Activated naive CD4-positive, alpha-beta T cell treated with anti-CD3 and anti-CD28 coated beads, Interleukin-2, amount 50 U/mL, for 72 hours (primary cell): Measurements from ENCODE around the gene PILRA. TPM values are rescaled to one million over a fixed set of nuclear protein-coding genes. Genes with fewer than 3 reads are reported as not detected.

Experiments used
- ATAC-seq, 2 donors: fragments of 150-1000 bp; cut with Tn5 transposase; 2 replicates each; pipeline ENCODE4 v1.10.0; 2021; ENCODE audit warnings: mild to moderate bottlenecking in 2 of 2, moderate library complexity in 2 of 2
- DNase-seq, 2 donors: peaks; one replicate each; pipeline ENCODE4 v3.0.0; 2021 to 2022; ENCODE audit warnings: low spot score in 2 of 2
- H3K27ac Mint-ChIP-seq, 2 donors: one replicate each; pipeline ENCODE4 v1.8.0; 2022; ENCODE audit warnings: mild to moderate bottlenecking in 2 of 2, mixed read lengths in 2 of 2
- H3K36me3 Mint-ChIP-seq, 2 donors: one replicate each; pipeline ENCODE4 v1.8.0; 2022; ENCODE audit warnings: mixed read lengths in 2 of 2
- H3K9me3 Mint-ChIP-seq, 2 donors: one replicate each; pipeline ENCODE4 v1.8.0; 2022; ENCODE audit warnings: mixed read lengths in 2 of 2
- total RNA-seq, 2 donors: library from RNA; stranded (reverse); gene quantifications; one replicate each; pipeline ENCODE4 v1.2.3, GENCODE V29; 2022

The PILRA gene
- total RNA-seq, 2 donors from 2014 or later = 0.84 to 11.5 TPM

DNA sequence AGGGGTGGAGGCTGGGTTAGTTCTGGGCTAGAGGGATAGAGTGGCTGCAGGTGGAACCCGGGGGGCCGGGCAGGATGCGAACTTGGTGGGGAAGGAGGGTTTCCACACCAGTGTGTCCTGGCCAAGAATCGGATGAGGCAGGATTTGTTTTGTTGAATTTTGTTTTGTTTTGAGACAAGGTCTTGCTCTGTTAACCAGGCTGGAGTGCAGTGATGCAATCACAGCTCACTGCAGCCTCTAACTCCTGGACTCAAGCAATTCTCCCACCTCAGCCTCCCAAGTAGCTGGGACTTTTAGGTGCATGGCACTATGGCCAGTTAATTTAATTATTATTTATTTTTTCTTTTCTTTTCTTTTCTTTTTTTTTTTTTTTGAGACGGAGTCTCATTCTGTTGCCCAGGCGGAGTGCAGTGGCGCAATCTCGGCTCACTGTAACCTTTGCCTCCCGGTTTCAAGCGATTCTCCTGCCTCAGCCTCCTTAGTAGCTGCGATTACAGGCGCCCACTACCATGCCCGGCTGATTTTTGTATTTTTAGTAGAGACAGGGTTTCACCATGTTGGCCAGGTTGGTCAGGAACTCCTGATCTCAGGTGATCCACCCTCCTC lies 76.0 kb downstream of the PILRA start:
- ATAC-seq = no peak
- Mint-ChIP-seq H3K9me3 (no peaks in the 10 kb centered on the region), H3K36me3 (no peaks in the 10 kb centered on the region), H3K27ac (no peak overlapping the region)
- no peak for DNase-seq

Other genes starting within 250 kb of the PILRA start
- gene MBLAC1, start 246.5 kb upstream of the PILRA start, total RNA-seq = 1 to 10 TPM; 2.6 to 5.6 TPM
- gene LAMTOR4, start 224.6 kb upstream of the PILRA start, total RNA-seq = 100 to 1,000 TPM; 147 to 153 TPM
- 10 to 100 TPM; 17.1 to 32.8 TPM for gene TRAPPC14, start 214.8 kb upstream of the PILRA start, total RNA-seq
- gene GAL3ST4, start 204.9 kb upstream of the PILRA start, total RNA-seq = 10 to 100 TPM in 1 of 2 donors, 1 to 10 TPM in 1; 7.7 to 12.5 TPM
- 10 to 100 TPM in 1 of 2 donors, 1 to 10 TPM in 1; 7.0 to 18.9 TPM for gene GPC2, start 196.1 kb upstream of the PILRA start, total RNA-seq
- 10 to 100 TPM; 33.3 to 54.2 TPM for gene STAG3, start 195.6 kb upstream of the PILRA start, total RNA-seq
- 10 to 100 TPM; 20.8 to 30.6 TPM for gene PVRIG, start 153.5 kb upstream of the PILRA start, total RNA-seq
- not detected for gene SPDYE3, start 65.8 kb upstream of the PILRA start, total RNA-seq
- gene PILRB, start 15.4 kb upstream of the PILRA start, total RNA-seq = 100 to 1,000 TPM in 1 of 2 donors, 10 to 100 TPM in 1; 41.0 to 103 TPM
- gene ZCWPW1, start 55.2 kb downstream of the PILRA start, total RNA-seq = 1 to 10 TPM; 3.4 to 5.6 TPM
- gene MEPCE, start 56.3 kb downstream of the PILRA start, total RNA-seq = 10 to 100 TPM; 53.0 to 83.5 TPM
- 10 to 100 TPM; 38.7 to 52.5 TPM for gene PPP1R35, start 63.0 kb downstream of the PILRA start, total RNA-seq
- gene SPACDR, start 90.8 kb downstream of the PILRA start, total RNA-seq = 1 to 10 TPM; 7.7 to 9.9 TPM
- gene TSC22D4, start 105.7 kb downstream of the PILRA start, total RNA-seq = 10 to 100 TPM; 96.2 to 99.9 TPM
- gene NYAP1, start 110.4 kb downstream of the PILRA start, total RNA-seq = 1 to 10 TPM in 1 of 2 donors, under 1 TPM in 1; 0.89 to 1.0 TPM
- gene AGFG2, start 165.7 kb downstream of the PILRA start, total RNA-seq = 10 to 100 TPM; 47.3 to 59.9 TPM
- 10 to 100 TPM; 10.6 to 26.0 TPM for gene SAP25, start 200.4 kb downstream of the PILRA start, total RNA-seq
- gene LRCH4, start 212.6 kb downstream of the PILRA start, total RNA-seq = 100 to 1,000 TPM in 1 of 2 donors, 10 to 100 TPM in 1; 76.2 to 178 TPM
- gene FBXO24, start 212.8 kb downstream of the PILRA start, total RNA-seq = 1 to 10 TPM; 1.9 to 4.0 TPM
- gene PCOLCE, start 228.9 kb downstream of the PILRA start, total RNA-seq = 10 to 100 TPM; 14.8 to 19.6 TPM
- 10 to 100 TPM; 20.7 to 28.0 TPM for gene MOSPD3, start 239.1 kb downstream of the PILRA start, total RNA-seq